NCI-H510A treated with DMSO at 0.1 percent for 48 hours (cell line): ENCODE data around the gene LRRC17.
"Not testable (repeated sequence)": the region's sequence is repeated elsewhere in the genome, so short reads cannot be mapped to it uniquely, and the experiment has no call there.

ENCODE experiments used
- DNase-seq: peaks from one replicate; lab custom pipeline; 2025; lab: John Stamatoyannopoulos, UW

LRRC17 gene

DNA sequence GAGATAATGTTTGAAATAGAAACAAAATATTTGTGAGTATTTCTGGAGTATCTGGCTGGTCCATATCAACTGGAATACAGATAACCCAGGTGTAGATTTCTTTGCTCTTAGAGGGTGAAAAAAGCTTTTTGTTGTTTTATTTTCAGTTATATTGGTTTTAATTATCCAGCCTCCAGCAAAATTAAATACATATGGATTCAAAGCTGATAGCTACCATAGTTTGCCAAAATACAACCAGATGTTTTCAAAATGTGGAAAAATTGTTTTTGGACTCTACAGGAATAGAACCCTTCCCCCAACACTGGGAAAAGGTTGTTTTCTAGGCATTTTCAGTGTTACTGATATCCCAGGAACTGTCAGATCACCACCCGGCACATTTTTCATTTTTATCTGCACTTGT lies 30.1 kb downstream of the LRRC17 start:
- no peak for DNase-seq

GRCh38 chr7:102943423-102944169 lies 30.8 kb downstream of the LRRC17 start:
- DNase-seq, result no peak

DNA sequence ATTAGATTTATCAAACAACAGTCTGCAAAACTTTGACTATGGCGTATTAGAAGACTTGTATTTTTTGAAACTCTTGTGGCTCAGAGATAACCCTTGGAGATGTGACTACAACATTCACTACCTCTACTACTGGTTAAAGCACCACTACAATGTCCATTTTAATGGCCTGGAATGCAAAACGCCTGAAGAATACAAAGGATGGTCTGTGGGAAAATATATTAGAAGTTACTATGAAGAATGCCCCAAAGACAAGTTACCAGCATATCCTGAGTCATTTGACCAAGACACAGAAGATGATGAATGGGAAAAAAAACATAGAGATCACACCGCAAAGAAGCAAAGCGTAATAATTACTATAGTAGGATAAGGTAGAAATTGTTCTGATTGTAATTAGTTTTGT lies 31.4 kb downstream of the LRRC17 start:
- DNase-seq, result no peak

- DNase-seq, result no peak
These were observed 39.0 kb downstream of the LRRC17 start for GRCh38 chr7:102951839-102952238.

GRCh38 chr7:102953406-102953805 lies 40.6 kb downstream of the LRRC17 start:
- DNase-seq, result no peak

GRCh38 chr7:102954359-102954758 lies 41.6 kb downstream of the LRRC17 start:
- DNase-seq, result not testable (repeated sequence)

- DNase-seq, result not testable (repeated sequence)
These were observed 45.2 kb downstream of the LRRC17 start for GRCh38 chr7:102958004-102958403.

DNA sequence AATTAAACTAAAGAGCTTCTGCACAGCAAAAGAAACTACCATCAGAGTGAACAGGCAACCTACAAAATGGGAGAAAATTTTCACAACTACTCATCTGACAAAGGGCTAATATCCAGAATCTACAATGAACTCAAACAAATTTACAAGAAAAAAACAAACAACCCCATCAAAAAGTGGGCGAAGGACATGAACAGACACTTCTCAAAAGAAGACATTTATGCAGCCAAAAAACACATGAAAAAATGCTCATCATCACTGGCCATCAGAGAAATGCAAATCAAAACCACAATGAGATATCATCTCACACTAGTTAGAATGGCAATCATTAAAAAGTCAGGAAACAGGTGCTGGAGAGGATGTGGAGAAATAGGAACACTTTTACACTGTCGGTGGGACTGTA lies 49.2 kb downstream of the LRRC17 start:
- DNase-seq, result not testable (repeated sequence)

GRCh38 chr7:102966465-102966864 lies 53.7 kb downstream of the LRRC17 start:
- no peak for DNase-seq

- DNase-seq, result no peak
These were observed 55.0 kb downstream of the LRRC17 start for GRCh38 chr7:102967798-102968197.

GRCh38 chr7:102973096-102973802 lies 60.4 kb downstream of the LRRC17 start:
- DNase-seq, result no peak

DNA sequence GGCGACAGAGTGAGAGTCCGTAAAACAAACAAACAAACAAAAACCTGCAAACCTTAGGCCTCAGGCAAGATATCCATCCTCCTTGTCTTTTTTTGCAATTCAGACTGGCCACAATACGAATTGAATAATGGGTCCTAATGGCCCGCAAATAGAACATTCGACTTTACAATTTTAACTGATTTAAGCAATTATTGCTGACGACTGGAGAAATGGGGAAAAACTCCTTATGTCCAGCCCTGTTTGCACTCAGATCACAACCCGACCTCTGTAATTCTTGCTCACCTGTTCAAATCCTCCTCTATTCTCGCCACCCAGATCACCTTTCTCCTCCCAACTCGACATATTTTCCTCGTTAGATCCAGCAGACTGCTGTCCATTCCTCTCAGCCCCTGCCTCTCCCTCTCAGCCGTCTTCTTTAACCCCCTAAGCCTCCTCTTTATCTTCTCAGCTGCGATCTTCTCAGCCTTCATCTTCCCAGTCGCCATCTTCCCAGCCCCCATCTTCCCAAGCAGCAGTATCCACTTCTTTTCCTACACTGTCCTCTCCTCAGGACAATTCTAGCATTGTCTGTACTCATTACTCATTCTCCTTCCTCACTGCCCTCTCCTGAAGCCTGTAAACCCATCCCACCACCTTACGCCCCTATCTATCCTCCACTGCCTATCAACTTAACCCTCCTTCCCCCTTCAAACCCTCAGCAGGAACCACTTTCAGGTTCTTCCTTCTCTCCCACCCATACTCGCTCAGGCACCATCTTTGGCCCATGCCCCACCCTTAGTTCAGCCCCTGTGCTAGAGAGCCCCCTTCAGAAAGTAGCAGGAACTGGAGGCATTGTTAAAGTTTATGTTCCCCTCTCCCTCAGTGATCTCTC lies 61.8 kb downstream of the LRRC17 start:
- DNase-seq, result no peak

GRCh38 chr7:102975854-102976253 lies 63.1 kb downstream of the LRRC17 start:
- DNase-seq, result no peak

DNA sequence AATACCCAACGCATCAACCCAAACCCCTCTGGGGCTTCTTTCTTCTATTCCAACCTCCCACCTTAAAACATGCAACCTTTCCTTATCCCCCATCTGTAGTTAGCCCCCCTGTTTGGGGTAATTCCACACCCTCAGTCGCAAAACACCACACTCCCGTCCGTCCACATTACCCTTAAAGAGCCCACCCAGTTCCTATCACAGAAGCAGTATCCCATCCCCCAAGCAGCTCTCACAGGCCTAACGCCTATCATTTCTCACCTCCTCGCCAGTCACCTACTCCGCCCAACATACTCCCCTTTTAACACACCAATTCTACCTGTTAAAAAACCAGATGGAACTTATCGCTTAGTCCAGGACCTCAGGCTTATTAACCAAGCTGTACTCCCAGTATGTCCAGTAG lies 63.7 kb downstream of the LRRC17 start:
- DNase-seq, result no peak

GRCh38 chr7:102977586-102977985 lies 64.8 kb downstream of the LRRC17 start:
- DNase-seq, result not testable (repeated sequence)

GRCh38 chr7:102978284-102978683 lies 65.5 kb downstream of the LRRC17 start:
- DNase-seq, result no peak

- no peak for DNase-seq
These were observed 66.9 kb downstream of the LRRC17 start for GRCh38 chr7:102979670-102980069.

DNA sequence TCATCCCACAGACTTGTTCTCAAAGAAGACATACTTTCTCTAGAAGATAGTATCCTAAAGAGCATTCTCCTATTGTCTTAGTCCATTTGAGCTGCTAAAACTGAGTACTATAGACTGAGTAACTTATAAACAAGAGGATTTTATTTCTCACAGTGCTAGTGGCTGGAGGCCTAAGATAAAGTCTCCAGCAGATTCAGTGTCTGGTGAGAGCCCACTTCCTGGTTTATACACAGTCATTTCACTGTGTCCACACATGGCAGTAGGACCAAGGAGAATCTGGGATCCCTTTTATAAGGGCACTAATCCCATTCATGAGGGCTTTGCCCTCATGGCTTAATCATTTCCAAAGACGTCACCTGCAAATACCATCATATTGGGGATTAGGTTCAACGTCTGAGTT lies 68.7 kb downstream of the LRRC17 start:
- DNase-seq, result no peak

GRCh38 chr7:102982235-102982634 lies 69.4 kb downstream of the LRRC17 start:
- DNase-seq, result no peak

DNA sequence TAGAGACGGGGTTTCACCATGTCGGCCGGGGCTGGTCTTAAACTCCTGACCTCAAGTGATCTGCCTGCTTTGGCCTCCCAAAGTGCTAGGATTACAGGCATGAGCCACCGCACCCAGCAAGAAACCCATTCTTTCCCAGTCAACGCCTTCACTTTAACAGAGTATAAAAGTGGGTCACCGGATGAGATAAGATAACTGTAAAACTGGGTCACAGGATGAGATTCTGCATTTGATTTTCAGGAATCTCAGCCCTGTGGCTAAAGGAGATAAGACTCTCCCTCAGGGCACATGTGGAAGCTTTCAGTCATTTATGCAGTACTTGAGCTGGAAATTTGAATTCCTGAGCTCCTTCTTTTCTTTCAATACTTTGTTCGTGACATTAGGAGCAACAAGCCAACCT lies 70.8 kb downstream of the LRRC17 start:
- no peak for DNase-seq

GRCh38 chr7:102985176-102985783 lies 72.5 kb downstream of the LRRC17 start:
- DNase-seq, result no peak

DNA sequence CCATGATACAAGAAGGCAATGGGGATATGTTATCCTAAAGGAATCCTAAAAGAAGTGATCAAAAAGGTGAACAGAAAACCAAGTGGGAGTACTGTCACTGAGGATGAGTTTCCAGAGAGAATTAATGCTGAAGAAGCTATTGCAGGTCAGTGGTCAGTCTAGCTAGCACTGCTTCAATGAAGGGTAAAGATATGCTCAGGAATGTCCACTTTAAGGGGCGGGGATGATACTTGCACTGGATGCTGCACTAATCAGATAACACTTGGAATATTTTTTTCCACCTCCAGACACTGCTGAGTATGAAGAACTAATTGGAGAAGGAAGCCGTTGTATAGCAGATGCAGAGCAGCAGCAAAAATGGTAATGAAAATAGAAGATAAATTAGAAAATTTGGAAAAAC lies 75.3 kb downstream of the LRRC17 start:
- DNase-seq, result no peak
